ENCODE measurements around the gene CALML3. TPM values are rescaled to one million over a fixed set of nuclear protein-coding genes. Genes with fewer than 3 reads are reported as not detected.

CALML3 gene
- total RNA-seq, 1 experiment from 2014 or later, result not detected

GRCh38 chr10:5555881-5556280 lies 31.1 kb downstream of the CALML3 start:
- TF ChIP-seq, protein P1, sequence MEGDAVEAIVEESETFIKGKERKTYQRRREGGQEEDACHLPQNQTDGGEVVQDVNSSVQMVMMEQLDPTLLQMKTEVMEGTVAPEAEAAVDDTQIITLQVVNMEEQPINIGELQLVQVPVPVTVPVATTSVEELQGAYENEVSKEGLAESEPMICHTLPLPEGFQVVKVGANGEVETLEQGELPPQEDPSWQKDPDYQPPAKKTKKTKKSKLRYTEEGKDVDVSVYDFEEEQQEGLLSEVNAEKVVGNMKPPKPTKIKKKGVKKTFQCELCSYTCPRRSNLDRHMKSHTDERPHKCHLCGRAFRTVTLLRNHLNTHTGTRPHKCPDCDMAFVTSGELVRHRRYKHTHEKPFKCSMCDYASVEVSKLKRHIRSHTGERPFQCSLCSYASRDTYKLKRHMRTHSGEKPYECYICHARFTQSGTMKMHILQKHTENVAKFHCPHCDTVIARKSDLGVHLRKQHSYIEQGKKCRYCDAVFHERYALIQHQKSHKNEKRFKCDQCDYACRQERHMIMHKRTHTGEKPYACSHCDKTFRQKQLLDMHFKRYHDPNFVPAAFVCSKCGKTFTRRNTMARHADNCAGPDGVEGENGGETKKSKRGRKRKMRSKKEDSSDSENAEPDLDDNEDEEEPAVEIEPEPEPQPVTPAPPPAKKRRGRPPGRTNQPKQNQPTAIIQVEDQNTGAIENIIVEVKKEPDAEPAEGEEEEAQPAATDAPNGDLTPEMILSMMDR (conservative IDR thresholded peaks at IDR 0.05), result no peak
- Histone ChIP-seq H4K8ac (replicated peaks; ENCODE audit: insufficient read length, low read depth, low read length) (no peak overlapping the region), H3K79me2 (ENCODE audit: insufficient read depth, low read length) (no peaks in the 10 kb centered on the region), H3K79me1 (ENCODE audit: insufficient read depth, low read depth, low read length, poor library complexity, severe bottlenecking) (no peaks in the 10 kb centered on the region), H3K4me1 (ENCODE audit: insufficient read depth, low read length) (no peaks in the 10 kb centered on the region; the same call in 1 of the 2 replicates), H3K14ac (ENCODE audit: insufficient read depth, low read length) (no peak overlapping the region), H3K56ac (ENCODE audit: insufficient read length, low read depth, low read length) (no peak overlapping the region), H3T11ph (ENCODE audit: low read length) (no peak overlapping the region), H2BK5ac (ENCODE audit: insufficient read length, low read length) (no peak overlapping the region), H2AFZ (ENCODE audit: low read length) (no peak overlapping the region), H3K18ac (ENCODE audit: insufficient read length, low read depth, low read length) (no peak overlapping the region), H3K9me3 (ENCODE audit: control insufficient read depth, low read depth, low read length) (no peaks in the 10 kb centered on the region), H3K9ac (ENCODE audit: extremely low read depth, insufficient read length, low read length) (no peak overlapping the region), H3K27me3 (ENCODE audit: insufficient read depth, low read length) (no peaks in the 10 kb centered on the region), H4K20me1 (ENCODE audit: control insufficient read depth, insufficient read depth, insufficient read length) (no peaks in the 10 kb centered on the region), H4K91ac (ENCODE audit: insufficient read length, low read depth, low read length) (no peak overlapping the region), H3K23ac (ENCODE audit: insufficient read length, low read depth, low read length) (no peak overlapping the region), H3K4me2 (ENCODE audit: insufficient read depth, insufficient read length, low read length) (no peak overlapping the region), H3K4ac (ENCODE audit: low read depth, low read length) (no peak overlapping the region), H2AK5ac (ENCODE audit: insufficient read length, low read length) (no peak overlapping the region), H3K23me2 (ENCODE audit: insufficient read length, low read depth, low read length, poor library complexity, severe bottlenecking) (no peaks in the 10 kb centered on the region), H4K5ac (ENCODE audit: insufficient read length, low read depth, low read length) (no peak overlapping the region), H2BK120ac (ENCODE audit: low read depth, low read length, poor library complexity, severe bottlenecking) (no peak overlapping the region), H2BK20ac (ENCODE audit: low read depth, low read length, poor library complexity, severe bottlenecking) (no peak overlapping the region), H2BK12ac (ENCODE audit: insufficient read length, low read depth, low read length) (no peak overlapping the region), H3K27ac (ENCODE audit: insufficient read length, low read depth, low read length) (no peak overlapping the region), H2BK15ac (ENCODE audit: low read depth, low read length) (no peak overlapping the region)
- H3K9me3 Mint-ChIP-seq, result no peaks in the 10 kb centered on the region; a peak in 1 of 5 replicates
- DNase-seq, result no peak
- no peak overlapping the region for H3K4me3 Mint-ChIP-seq
- no peaks in the 10 kb centered on the region for H3K36me3 Mint-ChIP-seq (ENCODE audit: insufficient read depth in 1 of 3, low read depth in 3 of 3)
- no CpG with 5 or more reads among the region's 5 CpGs for WGBS (ENCODE audit: extremely low coverage, insufficient read length, low lambda C conversion rate)
- H3K27ac Mint-ChIP-seq, result no peak overlapping the region
- peaks cover 10 to 14% of the 10 kb centered on the region in 2 experiments for H3K4me1 Mint-ChIP-seq
- peaks cover 2% of the 10 kb centered on the region; the same call in 1 of the 2 replicates for H3K27me3 Mint-ChIP-seq (ENCODE audit: low read depth)

Measured in H9 (cell line).